ENCODE results near the gene IGSF8. TPM values are rescaled to one million over a fixed set of nuclear protein-coding genes. Genes with fewer than 3 reads are reported as not detected.

The IGSF8 gene
- total and polyA plus RNA-seq, 4 donors = 23.5 to 39.5 (median 26.8) TPM

DNA sequence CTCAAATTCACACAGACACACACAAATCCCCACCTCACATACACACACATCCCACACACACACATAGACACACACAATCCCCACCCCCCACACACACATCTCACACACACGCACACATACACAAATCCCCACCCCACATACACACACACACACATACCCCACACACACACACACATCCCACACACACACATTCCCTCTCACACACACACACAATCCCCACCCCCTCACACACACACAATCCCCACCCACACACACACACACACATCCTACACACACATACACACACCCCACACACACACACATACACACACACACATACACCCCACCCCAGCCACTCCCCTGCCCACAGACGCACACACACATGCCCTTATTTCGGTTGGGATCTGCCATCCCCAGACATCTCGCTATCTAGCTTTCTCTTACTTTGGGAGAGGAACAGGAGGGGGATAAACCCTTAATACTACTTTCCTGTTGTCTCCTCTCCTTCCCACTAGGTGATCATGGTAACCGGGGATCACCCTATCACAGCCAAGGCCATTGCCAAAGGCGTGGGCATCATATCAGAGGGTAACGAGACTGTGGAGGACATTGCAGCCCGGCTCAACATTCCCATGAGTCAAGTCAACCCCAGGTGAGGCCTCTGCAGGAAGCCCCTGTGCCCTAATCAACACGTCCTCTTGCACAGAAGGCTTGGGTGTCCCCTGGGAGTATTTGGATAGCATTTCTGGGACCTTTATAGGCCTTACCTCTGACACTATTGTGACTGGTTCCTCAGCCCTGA is 35.8 kb upstream of the IGSF8 start:
- WGBS, 2 donors = 88 to 93% methylated on average over 9 of the region's 9 CpGs
- Histone ChIP-seq H3K9me3 (ENCODE audit: control insufficient read depth in 4 of 4, insufficient read depth in 3 of 4, low read length in 3 of 4) (no peaks in the 10 kb centered on the region), H3K27me3 (ENCODE audit: control insufficient read depth in 3 of 3, insufficient read depth in 3 of 3, low read length in 2 of 3) (no peaks in the 10 kb centered on the region), H3K27ac (ENCODE audit: low read depth in 1 of 2, low read length in 1 of 2) (no peak overlapping the region), H3K4me1 (ENCODE audit: control insufficient read depth in 5 of 5, insufficient read depth in 5 of 5, low read length in 5 of 5) (peaks cover 0 to 3% (median 0%) of the 10 kb centered on the region in 5 donors), H3K4me3 (no peak overlapping the region), H3K9ac (ENCODE audit: insufficient read depth in 1 of 2, low read length in 2 of 2) (no peak overlapping the region), H3K36me3 (ENCODE audit: control insufficient read depth in 4 of 4, insufficient read depth in 4 of 4, low read length in 4 of 4) (no peaks in the 10 kb centered on the region)
- no peak for ATAC-seq (ENCODE audit: insufficient read depth, low FRiP score)
- TF ChIP-seq, protein P1, sequence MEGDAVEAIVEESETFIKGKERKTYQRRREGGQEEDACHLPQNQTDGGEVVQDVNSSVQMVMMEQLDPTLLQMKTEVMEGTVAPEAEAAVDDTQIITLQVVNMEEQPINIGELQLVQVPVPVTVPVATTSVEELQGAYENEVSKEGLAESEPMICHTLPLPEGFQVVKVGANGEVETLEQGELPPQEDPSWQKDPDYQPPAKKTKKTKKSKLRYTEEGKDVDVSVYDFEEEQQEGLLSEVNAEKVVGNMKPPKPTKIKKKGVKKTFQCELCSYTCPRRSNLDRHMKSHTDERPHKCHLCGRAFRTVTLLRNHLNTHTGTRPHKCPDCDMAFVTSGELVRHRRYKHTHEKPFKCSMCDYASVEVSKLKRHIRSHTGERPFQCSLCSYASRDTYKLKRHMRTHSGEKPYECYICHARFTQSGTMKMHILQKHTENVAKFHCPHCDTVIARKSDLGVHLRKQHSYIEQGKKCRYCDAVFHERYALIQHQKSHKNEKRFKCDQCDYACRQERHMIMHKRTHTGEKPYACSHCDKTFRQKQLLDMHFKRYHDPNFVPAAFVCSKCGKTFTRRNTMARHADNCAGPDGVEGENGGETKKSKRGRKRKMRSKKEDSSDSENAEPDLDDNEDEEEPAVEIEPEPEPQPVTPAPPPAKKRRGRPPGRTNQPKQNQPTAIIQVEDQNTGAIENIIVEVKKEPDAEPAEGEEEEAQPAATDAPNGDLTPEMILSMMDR (IDR thresholded peaks at IDR 0.05; ENCODE audit: control extremely low read depth, extremely low read depth) = no peak
- DNase-seq = no peak

- 81 to 89% methylated on average over 8 of the region's 8 CpGs for WGBS, 2 donors
- Histone ChIP-seq H3K9ac (ENCODE audit: insufficient read depth in 1 of 2, low read length in 2 of 2) (no peak overlapping the region), H3K9me3 (ENCODE audit: control insufficient read depth in 4 of 4, insufficient read depth in 3 of 4, low read length in 3 of 4) (no peaks in the 10 kb centered on the region), H3K27ac (ENCODE audit: low read depth in 1 of 2, low read length in 1 of 2) (peak overlapping the region in 1 of 2 donors; percentile 84), H3K36me3 (ENCODE audit: control insufficient read depth in 4 of 4, insufficient read depth in 4 of 4, low read length in 4 of 4) (no peaks in the 10 kb centered on the region), H3K27me3 (ENCODE audit: control insufficient read depth in 3 of 3, insufficient read depth in 3 of 3, low read length in 2 of 3) (no peaks in the 10 kb centered on the region), H3K4me1 (ENCODE audit: control insufficient read depth in 5 of 5, insufficient read depth in 5 of 5, low read length in 5 of 5) (peaks cover 0 to 3% (median 0%) of the 10 kb centered on the region in 5 donors), H3K4me3 (no peak overlapping the region)
- TF ChIP-seq, protein P1 (IDR thresholded peaks at IDR 0.05; ENCODE audit: control extremely low read depth, extremely low read depth) = no peak
- no peak for ATAC-seq (ENCODE audit: insufficient read depth, low FRiP score)
- no peak for DNase-seq
Observed at GRCh38 chr1:160131803-160132565, 33.6 kb upstream of the IGSF8 start.

DNA sequence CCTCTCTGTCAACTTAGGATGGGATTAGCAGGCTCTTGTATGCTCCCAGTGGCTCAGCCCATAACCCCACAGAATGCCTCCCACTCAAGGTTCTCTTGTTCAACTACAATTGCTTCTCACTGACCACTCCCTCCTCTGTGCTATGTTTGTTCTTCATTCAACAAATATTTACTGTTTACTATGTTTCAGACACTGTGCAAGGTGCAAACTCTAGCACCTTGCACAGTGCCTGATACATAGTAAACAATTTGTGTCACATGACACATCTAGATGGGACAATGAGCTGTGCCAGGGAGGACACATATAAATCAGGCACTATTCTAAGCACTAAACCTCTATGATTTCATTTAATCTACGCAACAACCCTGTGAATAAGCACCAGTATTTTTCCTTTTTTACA is 32.5 kb upstream of the IGSF8 start:
- peaks cover 0 to 3% (median 0%) of the 10 kb centered on the region in 5 donors for H3K4me1 ChIP-seq (ENCODE audit: control insufficient read depth in 5 of 5, insufficient read depth in 5 of 5, low read length in 5 of 5)
- no peaks in the 10 kb centered on the region for H3K9me3 ChIP-seq (ENCODE audit: control insufficient read depth in 4 of 4, insufficient read depth in 3 of 4, low read length in 3 of 4)
- 90 to 95% methylated on average over 1 of the region's 1 CpG for WGBS, 2 donors
- no peak overlapping the region for H3K4me3 ChIP-seq
- DNase-seq = no peak
- H3K36me3 ChIP-seq (ENCODE audit: control insufficient read depth in 4 of 4, insufficient read depth in 4 of 4, low read length in 4 of 4) = no peaks in the 10 kb centered on the region
- TF ChIP-seq, protein P1 (IDR thresholded peaks at IDR 0.05; ENCODE audit: control extremely low read depth, extremely low read depth) = no peak
- H3K9ac ChIP-seq (ENCODE audit: insufficient read depth in 1 of 2, low read length in 2 of 2) = no peak overlapping the region
- ATAC-seq (ENCODE audit: insufficient read depth, low FRiP score) = no peak
- H3K27me3 ChIP-seq (ENCODE audit: control insufficient read depth in 3 of 3, insufficient read depth in 3 of 3, low read length in 2 of 3) = no peaks in the 10 kb centered on the region
- H3K27ac ChIP-seq (ENCODE audit: low read depth in 1 of 2, low read length in 1 of 2) = peak overlapping the region in 1 of 2 donors; percentile 84

Measured in lung (tissue), 12 donors.